NCI-H1694 treated with DMSO at 0.1 percent for 48 hours (cell line): ENCODE measurements around the gene GPC5.
"Not testable (repeated sequence)": the region's sequence is repeated elsewhere in the genome, so short reads cannot be mapped to it uniquely, and the experiment has no call there.

Source experiments
- DNase-seq: peaks from one replicate; lab custom pipeline; 2025; lab: John Stamatoyannopoulos, UW

GPC5 gene

GRCh38 chr13:92752705-92753104, 1354.3 kb downstream of the GPC5 start:
- not testable (repeated sequence) for DNase-seq

- no peak for DNase-seq
These were observed 1363.3 kb downstream of the GPC5 start for GRCh38 chr13:92761710-92762109.

GRCh38 chr13:92767468-92767867, 1369.0 kb downstream of the GPC5 start:
- DNase-seq: no peak

- no peak for DNase-seq
These were observed 1370.2 kb downstream of the GPC5 start for GRCh38 chr13:92768602-92769001.

GRCh38 chr13:92769046-92769445, 1370.6 kb downstream of the GPC5 start:
- DNase-seq: no peak

GRCh38 chr13:92775658-92776057, 1377.2 kb downstream of the GPC5 start:
- no peak for DNase-seq

- no peak for DNase-seq
These were observed 1383.7 kb downstream of the GPC5 start for GRCh38 chr13:92781965-92782690.

- DNase-seq: no peak
These were observed 1404.4 kb downstream of the GPC5 start for GRCh38 chr13:92802776-92803175.

GRCh38 chr13:92804346-92804745, 1405.9 kb downstream of the GPC5 start:
- DNase-seq: no peak

GRCh38 chr13:92804926-92805325, 1406.5 kb downstream of the GPC5 start:
- DNase-seq: no peak

GRCh38 chr13:92805766-92806165, 1407.3 kb downstream of the GPC5 start:
- DNase-seq: no peak

GRCh38 chr13:92806215-92806614, 1407.8 kb downstream of the GPC5 start:
- DNase-seq: no peak

GRCh38 chr13:92807353-92807752, 1408.9 kb downstream of the GPC5 start:
- DNase-seq: no peak

- no peak for DNase-seq
These were observed 1409.5 kb downstream of the GPC5 start for GRCh38 chr13:92807966-92808365.

GRCh38 chr13:92821324-92821723, 1422.9 kb downstream of the GPC5 start:
- DNase-seq: no peak

- no peak for DNase-seq
These were observed 1424.6 kb downstream of the GPC5 start for GRCh38 chr13:92823059-92823458.

- no peak for DNase-seq
These were observed 1427.6 kb downstream of the GPC5 start for GRCh38 chr13:92825938-92826596.

GRCh38 chr13:92827503-92827902, 1429.1 kb downstream of the GPC5 start:
- no peak for DNase-seq

- DNase-seq: no peak
These were observed 1431.5 kb downstream of the GPC5 start for GRCh38 chr13:92829930-92830329.

- no peak for DNase-seq
These were observed 1432.4 kb downstream of the GPC5 start for GRCh38 chr13:92830821-92831220.

- no peak for DNase-seq
These were observed 1434.7 kb downstream of the GPC5 start for GRCh38 chr13:92833071-92833470.

GRCh38 chr13:92836171-92836570, 1437.8 kb downstream of the GPC5 start:
- DNase-seq: no peak

GRCh38 chr13:92838786-92839185, 1440.4 kb downstream of the GPC5 start:
- DNase-seq: no peak

- DNase-seq: no peak
These were observed 1443.7 kb downstream of the GPC5 start for GRCh38 chr13:92842145-92842544.
